ENCODE data around the gene PRKCH.

PRKCH gene

GRCh38 chr14:61372379-61372778 lies 51.0 kb downstream of the PRKCH start:
- H3K27me3 ChIP-seq (ENCODE audit: control insufficient read depth, insufficient read depth, low read length): peaks cover 11% of the 10 kb centered on the region
- no peaks in the 10 kb centered on the region for H3K4me1 ChIP-seq (ENCODE audit: control insufficient read depth, insufficient read depth, low read length)
- no peaks in the 10 kb centered on the region for H3K36me3 ChIP-seq (ENCODE audit: insufficient read depth, low read length)
- H3K9me3 ChIP-seq (replicated peaks; ENCODE audit: low read length): peaks cover 3% of the 10 kb centered on the region
- no peak overlapping the region for H3K4me3 ChIP-seq (ENCODE audit: low read length)
- no peak overlapping the region for H3K9ac ChIP-seq (ENCODE audit: low read depth, low read length)
- H3K4me2 ChIP-seq (ENCODE audit: low read length): no peak overlapping the region

- Histone ChIP-seq H3K4me3 (ENCODE audit: low read length) (no peak overlapping the region), H3K27me3 (ENCODE audit: control insufficient read depth, insufficient read depth, low read length) (peaks cover 11% of the 10 kb centered on the region), H3K4me2 (ENCODE audit: low read length) (no peak overlapping the region), H3K9me3 (replicated peaks; ENCODE audit: low read length) (peaks cover 3% of the 10 kb centered on the region), H3K36me3 (ENCODE audit: insufficient read depth, low read length) (no peaks in the 10 kb centered on the region), H3K9ac (ENCODE audit: low read depth, low read length) (no peak overlapping the region), H3K4me1 (ENCODE audit: control insufficient read depth, insufficient read depth, low read length) (no peaks in the 10 kb centered on the region)
Observed at GRCh38 chr14:61372842-61373555, 51.6 kb downstream of the PRKCH start.

- Histone ChIP-seq H3K27me3 (ENCODE audit: control insufficient read depth, insufficient read depth, low read length) (peaks cover 17% of the 10 kb centered on the region), H3K36me3 (ENCODE audit: insufficient read depth, low read length) (no peaks in the 10 kb centered on the region), H3K4me2 (ENCODE audit: low read length) (no peak overlapping the region), H3K4me3 (ENCODE audit: low read length) (no peak overlapping the region), H3K4me1 (ENCODE audit: control insufficient read depth, insufficient read depth, low read length) (no peaks in the 10 kb centered on the region), H3K9me3 (replicated peaks; ENCODE audit: low read length) (peaks cover 3% of the 10 kb centered on the region), H3K9ac (ENCODE audit: low read depth, low read length) (no peak overlapping the region)
Observed at GRCh38 chr14:61374284-61374683, 52.9 kb downstream of the PRKCH start.

- H3K4me2 ChIP-seq (ENCODE audit: low read length): no peak overlapping the region
- no peak overlapping the region for H3K9ac ChIP-seq (ENCODE audit: low read depth, low read length)
- H3K4me1 ChIP-seq (ENCODE audit: control insufficient read depth, insufficient read depth, low read length): no peaks in the 10 kb centered on the region
- peaks cover 22% of the 10 kb centered on the region for H3K27me3 ChIP-seq (ENCODE audit: control insufficient read depth, insufficient read depth, low read length)
- peaks cover 3% of the 10 kb centered on the region for H3K9me3 ChIP-seq (replicated peaks; ENCODE audit: low read length)
- no peak overlapping the region for H3K4me3 ChIP-seq (ENCODE audit: low read length)
- H3K36me3 ChIP-seq (ENCODE audit: insufficient read depth, low read length): no peaks in the 10 kb centered on the region
Observed at GRCh38 chr14:61375218-61375617, 53.8 kb downstream of the PRKCH start.

GRCh38 chr14:61376314-61376713 lies 54.9 kb downstream of the PRKCH start:
- Histone ChIP-seq H3K4me3 (ENCODE audit: low read length) (no peak overlapping the region), H3K4me1 (ENCODE audit: control insufficient read depth, insufficient read depth, low read length) (no peaks in the 10 kb centered on the region), H3K27me3 (ENCODE audit: control insufficient read depth, insufficient read depth, low read length) (peaks cover 24% of the 10 kb centered on the region), H3K9ac (ENCODE audit: low read depth, low read length) (no peak overlapping the region), H3K4me2 (ENCODE audit: low read length) (no peak overlapping the region), H3K36me3 (ENCODE audit: insufficient read depth, low read length) (no peaks in the 10 kb centered on the region), H3K9me3 (replicated peaks; ENCODE audit: low read length) (peaks cover 3% of the 10 kb centered on the region)

- H3K27me3 ChIP-seq (ENCODE audit: control insufficient read depth, insufficient read depth, low read length): peaks cover 25% of the 10 kb centered on the region
- H3K4me2 ChIP-seq (ENCODE audit: low read length): no peak overlapping the region
- H3K4me1 ChIP-seq (ENCODE audit: control insufficient read depth, insufficient read depth, low read length): no peaks in the 10 kb centered on the region
- H3K4me3 ChIP-seq (ENCODE audit: low read length): no peak overlapping the region
- H3K36me3 ChIP-seq (ENCODE audit: insufficient read depth, low read length): no peaks in the 10 kb centered on the region
- H3K9ac ChIP-seq (ENCODE audit: low read depth, low read length): no peak overlapping the region
- peaks cover 3% of the 10 kb centered on the region for H3K9me3 ChIP-seq (replicated peaks; ENCODE audit: low read length)
Observed at GRCh38 chr14:61377749-61378148, 56.4 kb downstream of the PRKCH start.

GRCh38 chr14:61379639-61380184 lies 58.3 kb downstream of the PRKCH start:
- Histone ChIP-seq H3K4me3 (ENCODE audit: low read length) (no peak overlapping the region), H3K9me3 (replicated peaks; ENCODE audit: low read length) (no peaks in the 10 kb centered on the region), H3K4me2 (ENCODE audit: low read length) (no peak overlapping the region), H3K9ac (ENCODE audit: low read depth, low read length) (no peak overlapping the region), H3K4me1 (ENCODE audit: control insufficient read depth, insufficient read depth, low read length) (no peaks in the 10 kb centered on the region), H3K27me3 (ENCODE audit: control insufficient read depth, insufficient read depth, low read length) (peaks cover 27% of the 10 kb centered on the region), H3K36me3 (ENCODE audit: insufficient read depth, low read length) (no peaks in the 10 kb centered on the region)

GRCh38 chr14:61380984-61381383 lies 59.6 kb downstream of the PRKCH start:
- peaks cover 27% of the 10 kb centered on the region for H3K27me3 ChIP-seq (ENCODE audit: control insufficient read depth, insufficient read depth, low read length)
- no peaks in the 10 kb centered on the region for H3K36me3 ChIP-seq (ENCODE audit: insufficient read depth, low read length)
- H3K9me3 ChIP-seq (replicated peaks; ENCODE audit: low read length): no peaks in the 10 kb centered on the region
- H3K9ac ChIP-seq (ENCODE audit: low read depth, low read length): no peak overlapping the region
- H3K4me2 ChIP-seq (ENCODE audit: low read length): no peak overlapping the region
- H3K4me1 ChIP-seq (ENCODE audit: control insufficient read depth, insufficient read depth, low read length): no peaks in the 10 kb centered on the region
- no peak overlapping the region for H3K4me3 ChIP-seq (ENCODE audit: low read length)

- Histone ChIP-seq H3K9me3 (replicated peaks; ENCODE audit: low read length) (no peaks in the 10 kb centered on the region), H3K9ac (ENCODE audit: low read depth, low read length) (no peak overlapping the region), H3K27me3 (ENCODE audit: control insufficient read depth, insufficient read depth, low read length) (peaks cover 31% of the 10 kb centered on the region), H3K36me3 (ENCODE audit: insufficient read depth, low read length) (no peaks in the 10 kb centered on the region), H3K4me3 (ENCODE audit: low read length) (no peak overlapping the region), H3K4me2 (ENCODE audit: low read length) (no peak overlapping the region), H3K4me1 (ENCODE audit: control insufficient read depth, insufficient read depth, low read length) (no peaks in the 10 kb centered on the region)
Observed at GRCh38 chr14:61381553-61381952, 60.2 kb downstream of the PRKCH start.

GRCh38 chr14:61382842-61383241 lies 61.5 kb downstream of the PRKCH start:
- peaks cover 25% of the 10 kb centered on the region for H3K27me3 ChIP-seq (ENCODE audit: control insufficient read depth, insufficient read depth, low read length)
- no peaks in the 10 kb centered on the region for H3K9me3 ChIP-seq (replicated peaks; ENCODE audit: low read length)
- no peaks in the 10 kb centered on the region for H3K36me3 ChIP-seq (ENCODE audit: insufficient read depth, low read length)
- H3K9ac ChIP-seq (ENCODE audit: low read depth, low read length): no peak overlapping the region
- H3K4me1 ChIP-seq (ENCODE audit: control insufficient read depth, insufficient read depth, low read length): no peaks in the 10 kb centered on the region
- no peak overlapping the region for H3K4me3 ChIP-seq (ENCODE audit: low read length)
- no peak overlapping the region for H3K4me2 ChIP-seq (ENCODE audit: low read length)

GRCh38 chr14:61385002-61385685 lies 63.8 kb downstream of the PRKCH start:
- Histone ChIP-seq H3K36me3 (ENCODE audit: insufficient read depth, low read length) (no peaks in the 10 kb centered on the region), H3K9ac (ENCODE audit: low read depth, low read length) (no peak overlapping the region), H3K9me3 (replicated peaks; ENCODE audit: low read length) (no peaks in the 10 kb centered on the region), H3K4me1 (ENCODE audit: control insufficient read depth, insufficient read depth, low read length) (peaks cover 13% of the 10 kb centered on the region), H3K4me3 (ENCODE audit: low read length) (no peak overlapping the region), H3K4me2 (ENCODE audit: low read length) (no peak overlapping the region), H3K27me3 (ENCODE audit: control insufficient read depth, insufficient read depth, low read length) (peaks cover 15% of the 10 kb centered on the region)

Data from skeletal muscle satellite cell (primary cell).